A549 (cell line): ENCODE data around the gene KCNN3. TPM values are rescaled to one million over a fixed set of nuclear protein-coding genes. Genes with fewer than 3 reads are reported as not detected.
A peak's percentile ranks its signal among the peaks of the same experiment; 100 is the strongest.

Experiments used
- ATAC-seq, 2 experiments: fragments of 200-7000 bp in 1 of 2; fragments of >200 bp in 1 of 2; cut with Nextera tagmentation in 1 of 2; cut with Tn5 transposase in 1 of 2; 3 replicates each; pipeline versions ENCODE4 v1.8.0 to v1.9.1; 2018 to 2020; ENCODE audit warnings: mild to moderate bottlenecking in 1 of 2, moderate library complexity in 1 of 2
- CTCF ChIA-PET: fragments of 300-600 bp; sonication (Branson Sonifier 250); formaldehyde crosslinking; extraction: SDS; loops from one replicate; lab custom pipeline; 2021; ENCODE audit warnings: antibody characterized with exemption, inconsistent platforms; lab: Yijun Ruan, JAX
- POLR2A ChIA-PET: fragments of 350-600 bp; formaldehyde crosslinking; extraction: SDS; loops from one replicate; lab custom pipeline; 2021; ENCODE audit warnings: antibody characterized with exemption, inconsistent platforms; lab: Yijun Ruan, JAX
- DNase-seq, 2 experiments: peaks; one replicate each; pipeline versions ENCODE4 v3.0.0 to v3.0.0-alpha.2; 2011 to 2016; ENCODE audit warnings: low read depth in 1 of 2, low spot score in 1 of 2
- FAIRE-seq: peaks from 2 replicates; lab custom pipeline; 2011; peaks lifted over from hg19 to GRCh38; lab: Jason Lieb, UNC
- H3K27ac ChIP-seq, 2 experiments: fragments of >200 bp; sonication (Bioruptor Twin); formaldehyde crosslinking; 3 replicates each; pipeline ENCODE4 v1.5.1; 2016 to 2017
- H3K4me1 ChIP-seq: fragments of >200 bp; sonication (Bioruptor Twin); formaldehyde crosslinking; 3 replicates; pipeline ENCODE4 v1.6.1; 2016
- H3K4me2 ChIP-seq: fragments of >200 bp; sonication (Bioruptor Twin); formaldehyde crosslinking; 3 replicates; pipeline ENCODE4 v1.6.1; 2016
- H3K4me3 ChIP-seq: fragments of >200 bp; sonication (Bioruptor Twin); formaldehyde crosslinking; 3 replicates; pipeline ENCODE4 v1.5.1; 2016
- H3K9me3 ChIP-seq: fragments of >200 bp; sonication (Bioruptor Twin); formaldehyde crosslinking; 3 replicates; pipeline ENCODE4 v1.6.1; 2016
- CBX8 ChIP-seq: fragments of 200-600 bp; sonication (generic); IDR thresholded peaks from 2 replicates; pipeline ENCODE4 v1.6.1; 2016
- CEBPB ChIP-seq, 2 experiments: fragments of >200 bp in 1 of 2; sonication (Bioruptor Twin) in 1 of 2; formaldehyde crosslinking in 1 of 2; IDR thresholded peaks; 2 replicates each; pipeline ENCODE4 v1.6.1; 2012 to 2016
- CHD2 ChIP-seq: fragments of 150-350 bp; IDR thresholded peaks from 2 replicates; pipeline ENCODE4 v1.6.1; 2014; ENCODE audit warnings: low read length; ENCODE audit not compliant: partially characterized antibody
- E2F6 ChIP-seq: IDR thresholded peaks from 2 replicates; pipeline ENCODE4 v1.6.1; 2012; ENCODE audit warnings: low read depth, borderline replicate concordance
- ELK1 ChIP-seq: fragments of 150-350 bp; IDR thresholded peaks from 2 replicates; pipeline ENCODE4 v1.6.1; 2014; ENCODE audit warnings: low read depth, mild to moderate bottlenecking, low read length
- GATA3 ChIP-seq: IDR thresholded peaks from 2 replicates; pipeline ENCODE4 v1.6.1; 2012; ENCODE audit warnings: borderline replicate concordance
- HOXA7 ChIP-seq: fragments of 250-450 bp; sonication (Bioruptor Pico); IDR thresholded peaks from 2 replicates; pipeline ENCODE4 v1.5.0; 2020; ENCODE audit warnings: mild to moderate bottlenecking, moderate library complexity
- HOXB5 ChIP-seq: fragments of 250-450 bp; sonication (Bioruptor Pico); IDR thresholded peaks from 2 replicates; pipeline ENCODE4 v1.5.0; 2020; ENCODE audit warnings: mild to moderate bottlenecking, moderate library complexity
- MAZ ChIP-seq: fragments of 150-350 bp; IDR thresholded peaks from 2 replicates; pipeline ENCODE4 v1.6.1; 2014; ENCODE audit warnings: antibody characterized with exemption, low read depth, low read length, borderline replicate concordance
- MYC ChIP-seq: IDR thresholded peaks from 2 replicates; pipeline ENCODE4 v1.6.1; 2012; ENCODE audit warnings: mild to moderate bottlenecking, inconsistent platforms, low read length, improper control_type of control experiment, borderline replicate concordance
- RCOR1 ChIP-seq: fragments of 150-350 bp; IDR thresholded peaks from 2 replicates; pipeline ENCODE4 v1.6.1; 2014; ENCODE audit warnings: antibody characterized with exemption, low read length, low read depth
- REST ChIP-seq: fragments of 200-600 bp; sonication (generic); IDR thresholded peaks from 2 replicates; pipeline ENCODE4 v1.6.1; 2016; ENCODE audit warnings: antibody characterized with exemption, mild to moderate bottlenecking, moderate library complexity
- RNF2 ChIP-seq: fragments of 200-600 bp; sonication (generic); IDR thresholded peaks from 2 replicates; pipeline ENCODE4 v1.6.1; 2016; ENCODE audit warnings: low read depth, mild to moderate bottlenecking, antibody characterized with exemption, moderate library complexity, borderline replicate concordance
- TP53 ChIP-seq: fragments of 250-450 bp; sonication (Bioruptor Pico); IDR thresholded peaks from 2 replicates; pipeline ENCODE4 v1.5.0; 2021; ENCODE audit warnings: mild to moderate bottlenecking, moderate library complexity
- USF2 ChIP-seq: fragments of 450-650 bp; IDR thresholded peaks from 2 replicates; pipeline ENCODE4 v1.6.1; 2014; ENCODE audit warnings: antibody characterized with exemption
- ZC3H11A ChIP-seq: fragments of 450-650 bp; IDR thresholded peaks from 2 replicates; pipeline ENCODE4 v1.6.1; 2014; ENCODE audit warnings: antibody characterized with exemption, mild to moderate bottlenecking
- WGBS: methylation state at CpG from one replicate; pipeline ENCODE4 v1.1.6; 2017; ENCODE audit errors: missing lambda C conversion rate; 5-methylcytosine and 5-hydroxymethylcytosine counted together
- polyA minus RNA-seq: library from RNA; depleted of rRNA, polyadenylated mRNA; stranded (reverse); fragments of >200 nt; gene quantifications from 2 replicates; pipeline ENCODE4 v1.2.3, GENCODE V29; 2011; rRNA and poly(A)+ RNA removed
- polyA plus RNA-seq, 4 experiments: library from polyadenylated mRNA; depleted of rRNA in 3 of 4; stranded (reverse); fragments of >200 nt; fragmentation: RNase III in 1 of 4; extraction: RNeasy Plus Mini Kit Qiagen cat#74134 plus additional on column Dnase treatment in 1 of 4; gene quantifications; 2 replicates in 3 of 4; 3 replicates in 1 of 4; pipeline ENCODE4 v1.2.3, GENCODE V29; 2011 to 2017
- TF ChIP-seq, protein P1 (sequence below): fragments of >200 bp; sonication (Bioruptor Twin); formaldehyde crosslinking; IDR thresholded peaks from 3 replicates; pipeline ENCODE4 v1.5.1; 2016

KCNN3 gene
- polyA plus RNA-seq (2011; rRNA removed) (0.03 and 0.08 TPM in 2 replicates), polyA plus RNA-seq (2017; fragmentation: RNase III; extraction: RNeasy Plus Mini Kit Qiagen cat#74134 plus additional on column Dnase treatment) (0.01 to 0.04 TPM in 2 of 3 replicates, not detected in the other), polyA minus RNA-seq (0.17 and 0.24 TPM in 2 replicates)
- polyA plus RNA-seq (2012; cell fraction: cytosol; rRNA removed) = 0.03 and 0.05 TPM in 2 replicates
- polyA plus RNA-seq (2012; cell fraction: nucleus; rRNA removed) = 0.01 and 0.06 TPM in 2 replicates

DNA sequence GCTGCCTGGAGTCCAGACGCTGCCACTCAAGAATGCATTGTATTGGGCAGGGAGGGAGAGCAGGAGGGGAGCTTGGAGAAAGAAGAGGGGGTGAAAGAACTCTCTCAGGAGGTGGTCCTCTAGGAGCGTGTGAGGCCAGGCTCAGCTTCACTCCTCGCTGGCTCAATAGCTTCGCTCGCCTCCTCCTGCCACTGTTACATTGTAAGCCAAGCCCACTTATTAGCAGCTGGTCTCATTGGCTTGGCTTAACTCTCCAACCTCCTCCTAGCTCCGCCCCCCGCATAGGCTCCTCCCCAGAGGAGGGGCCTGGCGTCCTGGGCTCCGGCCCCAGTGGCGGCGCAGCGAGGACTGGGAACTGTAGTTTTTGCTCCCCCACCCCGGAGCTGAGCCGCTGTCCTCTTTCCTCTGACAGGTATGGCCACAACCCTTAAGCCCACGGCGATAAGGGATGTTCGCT is at the start of gene KCNN3:
TSS of gene KCNN3 (minus strand) at position 167 of the 457 bp plus-strand sequence. CDS start 317 bp downstream, outside the sequence.
- TF ChIP-seq MAZ (no peak), HOXA7 (CRISPR knock-in tag) (no peak), CHD2 (no peak), CEBPB (IDR thresholded peaks at IDR 0.05) (no peak), ZC3H11A (no peak), REST (no peak), ELK1 (no peak), E2F6 (no peak), GATA3 (no peak), RCOR1 (no peak), RNF2 (no peak), HOXB5 (CRISPR knock-in tag) (no peak), USF2 (no peak), CBX8 (no peak), TP53 (CRISPR knock-in tag) (no peak), MYC (no peak)
- TF ChIP-seq, protein P1, sequence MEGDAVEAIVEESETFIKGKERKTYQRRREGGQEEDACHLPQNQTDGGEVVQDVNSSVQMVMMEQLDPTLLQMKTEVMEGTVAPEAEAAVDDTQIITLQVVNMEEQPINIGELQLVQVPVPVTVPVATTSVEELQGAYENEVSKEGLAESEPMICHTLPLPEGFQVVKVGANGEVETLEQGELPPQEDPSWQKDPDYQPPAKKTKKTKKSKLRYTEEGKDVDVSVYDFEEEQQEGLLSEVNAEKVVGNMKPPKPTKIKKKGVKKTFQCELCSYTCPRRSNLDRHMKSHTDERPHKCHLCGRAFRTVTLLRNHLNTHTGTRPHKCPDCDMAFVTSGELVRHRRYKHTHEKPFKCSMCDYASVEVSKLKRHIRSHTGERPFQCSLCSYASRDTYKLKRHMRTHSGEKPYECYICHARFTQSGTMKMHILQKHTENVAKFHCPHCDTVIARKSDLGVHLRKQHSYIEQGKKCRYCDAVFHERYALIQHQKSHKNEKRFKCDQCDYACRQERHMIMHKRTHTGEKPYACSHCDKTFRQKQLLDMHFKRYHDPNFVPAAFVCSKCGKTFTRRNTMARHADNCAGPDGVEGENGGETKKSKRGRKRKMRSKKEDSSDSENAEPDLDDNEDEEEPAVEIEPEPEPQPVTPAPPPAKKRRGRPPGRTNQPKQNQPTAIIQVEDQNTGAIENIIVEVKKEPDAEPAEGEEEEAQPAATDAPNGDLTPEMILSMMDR = no peak
- 0 out of 6 replicates have a peak within 1 kb of the TSS, but pooled peaks of 1 of the 2 experiments have one; percentile 10 for H3K27ac ChIP-seq
- peak within 1 kb of the TSS; percentile 32 for H3K4me3 ChIP-seq
- ChIA-PET POLR2A (no interaction called here), CTCF (interaction anchor here (1.5 to 7.5 kb wide), 5 partner anchors 8 to 109 kb away, joined by 3 to 58 read pairs (median 5); no protein-coding TSS in a partner anchor)
- WGBS = 4% methylated on average over 9 of the region's 17 CpGs
- 0 out of 3 replicates have a peak, but pooled peaks cover 3% of the 10 kb centered on the region for H3K4me1 ChIP-seq
- H3K9me3 ChIP-seq = no peaks in the 10 kb centered on the region
- ATAC-seq = peak; percentile 93 to 99
- H3K4me2 ChIP-seq = peak within 1 kb of the TSS; percentile 80
- FAIRE-seq = no peak
- DNase-seq = peak; percentile 88 to 96
